ENCODE measurements around the gene MYH8.

MYH8 gene

DNA sequence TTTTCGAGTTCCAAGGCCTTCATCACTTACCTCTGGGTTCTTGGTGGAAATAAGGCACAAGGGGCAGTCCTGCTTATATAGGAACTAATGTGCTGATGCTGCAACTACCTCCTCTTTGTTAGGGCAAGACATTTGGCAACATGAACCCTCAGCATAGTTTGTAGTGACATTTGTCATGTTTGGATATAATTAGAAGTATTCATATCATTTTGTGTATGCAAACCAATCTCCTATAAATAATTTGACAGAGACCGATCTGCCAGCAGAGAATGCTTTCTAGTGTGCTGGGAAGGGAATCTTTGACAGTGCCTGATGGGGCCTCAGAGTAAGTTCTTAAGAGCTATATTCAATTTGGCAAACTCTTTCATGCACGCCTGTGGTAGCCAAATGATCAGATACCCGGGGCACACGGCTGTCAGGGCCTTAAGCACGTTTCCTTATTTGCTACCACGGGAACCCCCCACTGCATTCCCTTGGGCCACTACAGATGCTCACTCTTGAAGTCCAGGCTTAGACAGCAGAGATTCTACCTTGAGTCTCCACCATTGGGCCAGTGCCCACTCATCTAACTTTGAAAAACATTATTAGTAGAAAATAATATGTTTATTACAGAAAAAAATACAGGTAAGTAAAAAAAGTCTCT is at the start of gene MYH8:
Gene MYH8 (minus strand): TSS at position 51 of the 643 bp plus-strand sequence. CDS start 1,723 bp downstream, outside the sequence.
- DNase-seq (ENCODE audit: extremely low read depth, low read depth): no peak
- TF ChIP-seq, protein P1, sequence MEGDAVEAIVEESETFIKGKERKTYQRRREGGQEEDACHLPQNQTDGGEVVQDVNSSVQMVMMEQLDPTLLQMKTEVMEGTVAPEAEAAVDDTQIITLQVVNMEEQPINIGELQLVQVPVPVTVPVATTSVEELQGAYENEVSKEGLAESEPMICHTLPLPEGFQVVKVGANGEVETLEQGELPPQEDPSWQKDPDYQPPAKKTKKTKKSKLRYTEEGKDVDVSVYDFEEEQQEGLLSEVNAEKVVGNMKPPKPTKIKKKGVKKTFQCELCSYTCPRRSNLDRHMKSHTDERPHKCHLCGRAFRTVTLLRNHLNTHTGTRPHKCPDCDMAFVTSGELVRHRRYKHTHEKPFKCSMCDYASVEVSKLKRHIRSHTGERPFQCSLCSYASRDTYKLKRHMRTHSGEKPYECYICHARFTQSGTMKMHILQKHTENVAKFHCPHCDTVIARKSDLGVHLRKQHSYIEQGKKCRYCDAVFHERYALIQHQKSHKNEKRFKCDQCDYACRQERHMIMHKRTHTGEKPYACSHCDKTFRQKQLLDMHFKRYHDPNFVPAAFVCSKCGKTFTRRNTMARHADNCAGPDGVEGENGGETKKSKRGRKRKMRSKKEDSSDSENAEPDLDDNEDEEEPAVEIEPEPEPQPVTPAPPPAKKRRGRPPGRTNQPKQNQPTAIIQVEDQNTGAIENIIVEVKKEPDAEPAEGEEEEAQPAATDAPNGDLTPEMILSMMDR (IDR thresholded peaks at IDR 0.05; ENCODE audit: low read depth, low read length): no peak

GRCh38 chr17:10469459-10469858 is 47.7 kb upstream of the MYH8 start, which contains the start of gene MYH4:
TSS of gene MYH4 (minus strand) at chr17:10469559. CDS start at chr17:10466745, 2,814 bp downstream.
- no peak for DNase-seq (ENCODE audit: extremely low read depth, low read depth)
- TF ChIP-seq, protein P1 (IDR thresholded peaks at IDR 0.05; ENCODE audit: low read depth, low read length): no peak

DNA sequence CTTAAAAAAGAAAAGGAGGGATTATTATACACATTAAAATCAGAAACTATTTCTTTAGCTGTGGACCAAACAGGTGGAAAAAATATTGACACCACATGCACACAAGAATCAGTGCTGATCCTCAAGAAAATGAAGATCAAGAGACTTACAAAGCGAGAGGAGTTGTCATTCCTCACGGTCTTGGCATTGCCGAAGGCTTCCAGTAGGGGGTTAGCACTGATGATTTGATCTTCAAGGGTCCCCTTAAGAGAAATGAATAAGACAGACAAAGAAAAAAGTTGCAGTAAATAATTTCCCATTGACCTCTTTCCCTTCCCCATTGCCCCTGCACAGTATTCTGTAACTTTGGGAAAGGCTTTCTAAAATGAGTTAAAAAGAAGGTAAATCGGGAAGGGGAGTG is 41.7 kb upstream of the MYH8 start:
- TF ChIP-seq, protein P1 (IDR thresholded peaks at IDR 0.05; ENCODE audit: low read depth, low read length): no peak
- no peak for DNase-seq (ENCODE audit: extremely low read depth, low read depth)

DNA sequence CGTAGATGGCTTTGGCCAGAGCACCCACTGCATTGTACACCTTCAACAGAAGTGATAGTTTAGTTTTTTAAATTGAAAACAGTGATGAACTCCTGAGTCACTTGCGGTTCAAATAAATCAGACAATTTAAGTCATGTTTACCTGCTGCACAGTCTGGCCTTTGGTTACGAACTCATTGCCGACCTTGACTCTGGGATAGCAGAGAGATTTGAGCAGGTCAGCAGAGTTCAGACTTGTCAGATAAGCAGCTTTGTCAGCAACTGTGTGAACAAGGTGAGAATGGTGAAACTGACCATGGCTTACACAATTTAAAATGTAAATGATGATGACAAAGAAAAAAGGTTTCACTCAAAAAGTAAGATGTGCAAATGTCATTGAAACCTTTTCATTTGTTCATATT is 38.3 kb upstream of the MYH8 start:
- TF ChIP-seq, protein P1 (IDR thresholded peaks at IDR 0.05; ENCODE audit: low read depth, low read length): no peak
- DNase-seq (ENCODE audit: extremely low read depth, low read depth): no peak

DNA sequence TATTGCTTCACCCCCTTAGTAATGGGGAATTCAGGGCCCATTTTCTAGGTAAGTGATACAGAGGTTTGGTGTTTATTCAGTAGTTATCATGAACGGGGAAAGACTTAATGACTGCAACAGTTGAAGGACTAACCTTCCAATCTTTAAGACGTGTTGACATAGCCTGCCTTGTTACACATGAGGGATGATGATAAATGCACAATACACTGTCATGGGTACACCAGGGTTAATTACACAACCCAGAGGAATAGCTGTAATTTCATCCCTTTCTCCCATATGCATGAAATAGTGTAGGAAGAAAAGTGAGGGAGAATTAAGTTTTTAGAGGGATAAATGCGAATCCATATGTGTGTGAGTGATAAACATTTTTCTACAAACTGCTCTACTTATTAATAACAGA is 37.0 kb upstream of the MYH8 start:
- no peak for DNase-seq (ENCODE audit: extremely low read depth, low read depth)
- TF ChIP-seq, protein P1 (IDR thresholded peaks at IDR 0.05; ENCODE audit: low read depth, low read length): no peak

DNA sequence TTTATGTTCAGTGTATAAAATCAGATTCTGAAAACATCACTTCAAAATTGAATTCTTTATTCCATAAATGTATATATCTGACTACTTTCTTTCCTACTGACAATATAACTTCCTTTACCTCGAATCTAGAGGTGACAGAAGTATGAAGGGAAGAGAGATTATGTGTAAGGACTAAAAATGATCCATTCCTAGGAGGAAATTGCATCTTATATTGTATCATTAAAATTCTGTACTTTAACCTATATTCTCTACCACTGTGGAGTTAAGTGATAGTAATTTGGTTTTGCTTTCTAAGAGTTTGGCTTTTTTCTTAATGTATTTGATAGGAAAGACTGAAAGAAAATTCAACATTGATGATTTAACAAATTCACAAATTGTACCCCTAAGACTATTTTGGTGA is 36.2 kb upstream of the MYH8 start:
- TF ChIP-seq, protein P1 (IDR thresholded peaks at IDR 0.05; ENCODE audit: low read depth, low read length): no peak
- no peak for DNase-seq (ENCODE audit: extremely low read depth, low read depth)

- no peak for DNase-seq (ENCODE audit: extremely low read depth, low read depth)
- TF ChIP-seq, protein P1 (IDR thresholded peaks at IDR 0.05; ENCODE audit: low read depth, low read length): no peak
These were observed 25.5 kb upstream of the MYH8 start for GRCh38 chr17:10447026-10447931.

All from AG09319 (cell line).